ENCODE results near the gene EHD4.

EHD4 gene

GRCh38 chr15:41901431-41901830 is 70.9 kb downstream of the EHD4 start:
- Histone ChIP-seq H3K9ac (ENCODE audit: low read depth, low read length) (no peak overlapping the region), H3K9me3 (ENCODE audit: control insufficient read depth, insufficient read depth, low read length) (no peaks in the 10 kb centered on the region), H3K36me3 (ENCODE audit: control insufficient read depth, insufficient read depth, low read length) (peaks cover 11% of the 10 kb centered on the region), H3K27me3 (ENCODE audit: control insufficient read depth, insufficient read depth, low read length) (no peaks in the 10 kb centered on the region), H3K4me1 (ENCODE audit: control insufficient read depth, insufficient read depth, low read length) (peaks cover 2% of the 10 kb centered on the region), H3K4me3 (ENCODE audit: low read depth, low read length) (no peak overlapping the region)

GRCh38 chr15:41900526-41901380 is 71.6 kb downstream of the EHD4 start:
- Histone ChIP-seq H3K4me3 (ENCODE audit: low read depth, low read length) (no peak overlapping the region), H3K27me3 (ENCODE audit: control insufficient read depth, insufficient read depth, low read length) (no peaks in the 10 kb centered on the region), H3K9me3 (ENCODE audit: control insufficient read depth, insufficient read depth, low read length) (no peaks in the 10 kb centered on the region), H3K4me1 (ENCODE audit: control insufficient read depth, insufficient read depth, low read length) (peaks cover 2% of the 10 kb centered on the region), H3K36me3 (ENCODE audit: control insufficient read depth, insufficient read depth, low read length) (peaks cover 9% of the 10 kb centered on the region), H3K9ac (ENCODE audit: low read depth, low read length) (no peak overlapping the region)

GRCh38 chr15:41899854-41900442 is 72.4 kb downstream of the EHD4 start:
- H3K36me3 ChIP-seq (ENCODE audit: control insufficient read depth, insufficient read depth, low read length): peaks cover 9% of the 10 kb centered on the region
- H3K9me3 ChIP-seq (ENCODE audit: control insufficient read depth, insufficient read depth, low read length): no peaks in the 10 kb centered on the region
- peaks cover 2% of the 10 kb centered on the region for H3K4me1 ChIP-seq (ENCODE audit: control insufficient read depth, insufficient read depth, low read length)
- no peak overlapping the region for H3K4me3 ChIP-seq (ENCODE audit: low read depth, low read length)
- no peaks in the 10 kb centered on the region for H3K27me3 ChIP-seq (ENCODE audit: control insufficient read depth, insufficient read depth, low read length)
- no peak overlapping the region for H3K9ac ChIP-seq (ENCODE audit: low read depth, low read length)

- peaks cover 9% of the 10 kb centered on the region for H3K36me3 ChIP-seq (ENCODE audit: control insufficient read depth, insufficient read depth, low read length)
- no peak overlapping the region for H3K4me3 ChIP-seq (ENCODE audit: low read depth, low read length)
- H3K9ac ChIP-seq (ENCODE audit: low read depth, low read length): no peak overlapping the region
- H3K27me3 ChIP-seq (ENCODE audit: control insufficient read depth, insufficient read depth, low read length): no peaks in the 10 kb centered on the region
- no peaks in the 10 kb centered on the region for H3K9me3 ChIP-seq (ENCODE audit: control insufficient read depth, insufficient read depth, low read length)
- peaks cover 2% of the 10 kb centered on the region for H3K4me1 ChIP-seq (ENCODE audit: control insufficient read depth, insufficient read depth, low read length)
Measured at GRCh38 chr15:41897363-41897799, 75.0 kb downstream of the EHD4 start.

GRCh38 chr15:41896566-41896965 is 75.8 kb downstream of the EHD4 start:
- Histone ChIP-seq H3K4me1 (ENCODE audit: control insufficient read depth, insufficient read depth, low read length) (peaks cover 2% of the 10 kb centered on the region), H3K27me3 (ENCODE audit: control insufficient read depth, insufficient read depth, low read length) (no peaks in the 10 kb centered on the region), H3K4me3 (ENCODE audit: low read depth, low read length) (no peak overlapping the region), H3K9ac (ENCODE audit: low read depth, low read length) (no peak overlapping the region), H3K9me3 (ENCODE audit: control insufficient read depth, insufficient read depth, low read length) (no peaks in the 10 kb centered on the region), H3K36me3 (ENCODE audit: control insufficient read depth, insufficient read depth, low read length) (peaks cover 9% of the 10 kb centered on the region)

GRCh38 chr15:41895957-41896356 is 76.4 kb downstream of the EHD4 start:
- Histone ChIP-seq H3K4me3 (ENCODE audit: low read depth, low read length) (no peak overlapping the region), H3K27me3 (ENCODE audit: control insufficient read depth, insufficient read depth, low read length) (no peaks in the 10 kb centered on the region), H3K9me3 (ENCODE audit: control insufficient read depth, insufficient read depth, low read length) (no peaks in the 10 kb centered on the region), H3K36me3 (ENCODE audit: control insufficient read depth, insufficient read depth, low read length) (peaks cover 8% of the 10 kb centered on the region), H3K9ac (ENCODE audit: low read depth, low read length) (no peak overlapping the region), H3K4me1 (ENCODE audit: control insufficient read depth, insufficient read depth, low read length) (peaks cover 2% of the 10 kb centered on the region)

- no peaks in the 10 kb centered on the region for H3K9me3 ChIP-seq (ENCODE audit: control insufficient read depth, insufficient read depth, low read length)
- peaks cover 4% of the 10 kb centered on the region for H3K36me3 ChIP-seq (ENCODE audit: control insufficient read depth, insufficient read depth, low read length)
- H3K4me1 ChIP-seq (ENCODE audit: control insufficient read depth, insufficient read depth, low read length): peaks cover 2% of the 10 kb centered on the region
- H3K27me3 ChIP-seq (ENCODE audit: control insufficient read depth, insufficient read depth, low read length): no peaks in the 10 kb centered on the region
- no peak overlapping the region for H3K4me3 ChIP-seq (ENCODE audit: low read depth, low read length)
- no peak overlapping the region for H3K9ac ChIP-seq (ENCODE audit: low read depth, low read length)
Measured at GRCh38 chr15:41895491-41895890, 76.9 kb downstream of the EHD4 start.

GRCh38 chr15:41894791-41895463 is 77.4 kb downstream of the EHD4 start:
- H3K9me3 ChIP-seq (ENCODE audit: control insufficient read depth, insufficient read depth, low read length): no peaks in the 10 kb centered on the region
- H3K36me3 ChIP-seq (ENCODE audit: control insufficient read depth, insufficient read depth, low read length): peaks cover 3% of the 10 kb centered on the region
- H3K27me3 ChIP-seq (ENCODE audit: control insufficient read depth, insufficient read depth, low read length): no peaks in the 10 kb centered on the region
- H3K4me3 ChIP-seq (ENCODE audit: low read depth, low read length): no peak overlapping the region
- H3K4me1 ChIP-seq (ENCODE audit: control insufficient read depth, insufficient read depth, low read length): peaks cover 2% of the 10 kb centered on the region
- H3K9ac ChIP-seq (ENCODE audit: low read depth, low read length): no peak overlapping the region

- peaks cover 3% of the 10 kb centered on the region for H3K36me3 ChIP-seq (ENCODE audit: control insufficient read depth, insufficient read depth, low read length)
- no peak overlapping the region for H3K9ac ChIP-seq (ENCODE audit: low read depth, low read length)
- no peaks in the 10 kb centered on the region for H3K27me3 ChIP-seq (ENCODE audit: control insufficient read depth, insufficient read depth, low read length)
- H3K4me1 ChIP-seq (ENCODE audit: control insufficient read depth, insufficient read depth, low read length): peaks cover 2% of the 10 kb centered on the region
- no peaks in the 10 kb centered on the region for H3K9me3 ChIP-seq (ENCODE audit: control insufficient read depth, insufficient read depth, low read length)
- H3K4me3 ChIP-seq (ENCODE audit: low read depth, low read length): no peak overlapping the region
Measured at GRCh38 chr15:41894251-41894790, 78.0 kb downstream of the EHD4 start.

- Histone ChIP-seq H3K27me3 (ENCODE audit: control insufficient read depth, insufficient read depth, low read length) (no peaks in the 10 kb centered on the region), H3K36me3 (ENCODE audit: control insufficient read depth, insufficient read depth, low read length) (no peaks in the 10 kb centered on the region), H3K4me1 (ENCODE audit: control insufficient read depth, insufficient read depth, low read length) (peaks cover 2% of the 10 kb centered on the region), H3K9me3 (ENCODE audit: control insufficient read depth, insufficient read depth, low read length) (no peaks in the 10 kb centered on the region), H3K4me3 (ENCODE audit: low read depth, low read length) (no peak within 1 kb of the TSS), H3K9ac (ENCODE audit: low read depth, low read length) (no peak within 1 kb of the TSS)
Measured at GRCh38 chr15:41893422-41894250, 78.7 kb downstream of the EHD4 start, which contains the start of gene SPTBN5. SPTBN5 (minus strand) TSS chr15:41894053; CDS start chr15:41893497, 556 bp downstream.
